Daoy (cell line): ENCODE data around the gene GLYAT. TPM values are rescaled to one million over a fixed set of nuclear protein-coding genes. Genes with fewer than 3 reads are reported as not detected.

Source experiments
- DNase-seq: peaks from one replicate; pipeline ENCODE4 v3.0.0-alpha.2; 2015; ENCODE audit warnings: low read depth
- total RNA-seq: library from RNA; depleted of rRNA; stranded (reverse); fragments of >200 nt; shearing (Covaris generic); gene quantifications from 2 replicates; pipeline ENCODE4 v1.2.3, GENCODE V29; 2014; rRNA removed

The GLYAT gene, protein sequence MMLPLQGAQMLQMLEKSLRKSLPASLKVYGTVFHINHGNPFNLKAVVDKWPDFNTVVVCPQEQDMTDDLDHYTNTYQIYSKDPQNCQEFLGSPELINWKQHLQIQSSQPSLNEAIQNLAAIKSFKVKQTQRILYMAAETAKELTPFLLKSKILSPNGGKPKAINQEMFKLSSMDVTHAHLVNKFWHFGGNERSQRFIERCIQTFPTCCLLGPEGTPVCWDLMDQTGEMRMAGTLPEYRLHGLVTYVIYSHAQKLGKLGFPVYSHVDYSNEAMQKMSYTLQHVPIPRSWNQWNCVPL
- total RNA-seq: not detected in 2 replicates

- no peak for DNase-seq
Measured at GRCh38 chr11:58731819-58732218, at the start of gene GLYAT. GLYAT (minus strand) TSS chr11:58731943; CDS start chr11:58724496, 7,447 bp downstream.

GRCh38 chr11:58781345-58781744, 49.6 kb upstream of the GLYAT start:
- DNase-seq: no peak

DNA sequence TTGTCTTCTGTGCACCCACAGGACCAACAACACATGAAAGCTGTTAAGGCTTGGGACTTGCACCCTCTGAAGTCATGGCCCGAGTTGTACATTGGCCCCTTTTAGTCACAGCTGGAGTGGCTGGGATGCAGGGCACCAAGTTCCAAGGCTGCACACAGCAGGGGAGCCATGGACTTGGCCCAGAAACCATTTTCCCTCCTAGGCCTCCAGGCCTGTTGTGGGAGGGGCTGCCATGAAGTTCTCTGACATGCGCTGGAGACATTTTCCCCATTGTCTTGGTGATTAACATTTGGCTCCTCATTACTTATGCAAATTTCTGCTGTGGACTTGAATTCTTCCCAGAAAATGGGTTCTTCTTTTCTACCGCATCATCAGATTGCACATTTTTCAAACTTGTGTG, 48.8 kb upstream of the GLYAT start:
- no peak for DNase-seq

DNA sequence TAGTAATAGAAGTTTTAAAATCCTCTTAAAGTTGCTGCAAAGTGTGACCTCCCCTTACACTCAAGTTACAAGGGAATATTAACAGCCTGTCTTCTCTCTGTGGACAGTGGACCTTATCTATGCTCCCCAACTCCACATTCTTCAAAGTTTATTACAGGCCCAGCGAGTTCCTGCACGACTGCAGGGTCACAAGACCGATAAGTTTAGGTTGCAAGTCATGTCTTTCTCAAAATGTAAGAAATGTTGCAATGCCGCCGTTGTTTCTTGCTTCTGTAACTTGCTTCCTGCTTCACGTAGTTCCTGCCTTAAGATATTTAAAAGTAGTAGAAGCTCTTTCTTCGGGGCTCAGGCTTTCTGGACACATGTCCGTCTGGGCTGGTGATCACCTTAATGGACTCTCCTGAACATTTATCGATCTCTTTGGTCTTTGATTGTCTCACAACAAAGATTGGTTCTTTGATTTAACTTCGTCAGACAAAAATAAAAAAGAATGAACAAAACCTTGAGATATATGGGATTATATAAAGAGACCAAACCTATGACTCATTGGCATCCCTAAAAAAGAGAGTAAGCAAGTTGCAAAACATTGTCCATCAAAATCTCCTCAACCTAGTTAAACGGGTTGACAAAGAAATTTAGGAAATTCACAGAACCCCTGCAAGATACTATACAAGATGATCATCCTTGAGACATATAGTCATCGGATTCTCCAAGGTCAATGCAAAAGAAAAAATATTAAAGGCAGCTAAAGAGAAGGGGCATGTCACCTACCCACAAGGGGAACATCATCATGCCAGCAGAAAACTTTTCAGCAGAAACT, 45.4 kb upstream of the GLYAT start:
- DNase-seq: no peak

DNA sequence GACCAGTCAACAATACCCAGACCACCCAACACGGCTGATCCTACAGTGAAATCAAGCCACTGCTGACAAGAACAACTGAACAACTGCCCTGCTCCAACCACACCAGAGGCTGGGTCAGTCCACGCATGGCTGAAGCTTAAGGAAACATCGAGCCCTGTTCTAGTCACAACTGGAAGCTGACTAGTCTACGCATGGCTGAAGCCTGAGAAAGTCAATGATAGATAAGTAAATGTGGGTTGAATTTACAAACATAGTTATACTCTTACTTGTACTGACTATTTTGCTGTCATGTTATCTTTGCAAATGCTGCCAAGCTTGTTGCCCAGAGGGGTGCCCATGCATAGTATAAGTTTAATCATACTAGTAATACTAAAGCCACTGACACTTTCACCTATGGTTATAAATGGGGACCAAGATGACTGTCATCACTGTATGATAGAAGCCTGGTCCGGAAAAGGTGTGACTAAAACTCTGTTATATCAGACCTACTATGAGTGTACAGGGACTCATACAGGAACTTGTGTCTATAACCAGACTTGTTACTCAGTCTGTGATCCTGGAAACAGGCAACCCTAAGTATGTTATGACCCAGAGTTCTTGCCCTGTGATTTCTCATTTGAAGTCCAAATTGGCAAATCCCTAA, 43.4 kb upstream of the GLYAT start:
- no peak for DNase-seq

- DNase-seq: no peak
Measured at GRCh38 chr11:58774164-58774593, 42.4 kb upstream of the GLYAT start.

- DNase-seq: no peak
Measured at GRCh38 chr11:58773337-58773736, 41.6 kb upstream of the GLYAT start.

DNA sequence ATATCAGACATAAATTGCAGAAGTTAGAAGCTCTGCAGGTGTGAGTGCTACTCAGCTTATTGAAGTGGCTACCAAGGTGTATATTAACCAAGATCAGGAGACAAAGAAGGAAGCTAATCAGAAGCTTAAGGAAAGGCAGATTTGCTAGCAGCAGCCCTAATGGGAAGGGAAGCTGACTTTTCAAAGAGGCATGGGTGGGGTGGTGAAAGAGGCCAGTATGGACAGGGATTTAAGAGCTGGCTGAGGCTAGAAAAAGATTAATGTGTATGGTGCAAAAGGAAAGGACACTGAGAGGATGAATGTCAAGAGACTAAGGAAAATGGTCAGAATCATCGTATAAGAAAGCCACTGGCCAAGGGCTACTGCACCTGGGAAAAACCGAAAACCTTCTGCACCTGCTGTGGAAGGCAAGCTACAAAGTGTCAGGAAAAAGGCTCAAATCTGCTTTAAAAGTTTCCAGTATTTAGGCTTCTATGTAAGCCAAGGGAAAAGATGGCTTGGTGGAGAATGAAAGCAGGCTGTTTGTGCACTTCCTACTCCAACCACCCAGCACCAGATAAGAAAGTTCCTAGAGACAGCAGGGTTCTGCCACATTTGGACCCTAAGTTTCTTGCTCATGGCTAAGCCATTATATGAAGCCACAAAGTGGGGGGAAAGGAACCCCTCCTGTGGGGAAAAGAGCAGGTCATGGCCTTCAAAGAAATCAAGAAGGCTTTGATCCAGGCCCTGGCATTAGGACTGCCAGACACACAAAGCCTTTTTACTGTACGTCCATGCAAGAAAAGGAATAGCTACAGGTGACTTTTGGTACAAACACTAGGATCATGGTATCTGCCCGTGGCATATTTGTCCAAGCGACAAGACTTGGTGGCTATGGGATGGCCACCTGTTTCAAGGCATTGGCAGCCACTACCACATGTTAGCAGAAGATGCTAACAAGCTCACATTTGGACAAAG, 40.9 kb upstream of the GLYAT start:
- DNase-seq: no peak

- DNase-seq: peak; percentile 48
Measured at GRCh38 chr11:58771458-58771855, 39.7 kb upstream of the GLYAT start.

GRCh38 chr11:58770627-58771457, 39.1 kb upstream of the GLYAT start:
- peak; percentile 87 for DNase-seq

GRCh38 chr11:58770166-58770565, 38.4 kb upstream of the GLYAT start:
- no peak for DNase-seq

DNA sequence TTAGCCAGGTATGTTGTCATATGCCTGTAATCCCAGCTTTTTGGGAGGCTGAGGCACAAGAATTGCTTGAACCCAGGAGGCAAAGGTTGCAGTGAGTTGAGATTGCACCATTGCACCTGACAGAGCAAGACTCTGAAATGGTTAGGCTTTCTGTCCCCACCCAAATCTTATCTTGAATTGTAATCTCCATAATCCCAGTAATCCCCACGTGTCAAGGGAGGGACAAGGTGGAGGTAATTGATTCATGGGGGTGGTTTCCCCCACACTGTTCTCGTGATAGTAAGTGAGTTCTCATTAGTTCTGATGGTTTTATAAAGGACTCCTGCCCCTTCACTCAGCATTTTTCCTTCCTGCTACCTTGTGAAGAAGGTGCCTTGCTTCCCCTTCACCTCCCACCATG, 37.6 kb upstream of the GLYAT start:
- DNase-seq: no peak

GRCh38 chr11:58768137-58768536, 36.4 kb upstream of the GLYAT start:
- DNase-seq: no peak

- no peak for DNase-seq
Measured at GRCh38 chr11:58765078-58765477, 33.3 kb upstream of the GLYAT start.

DNA sequence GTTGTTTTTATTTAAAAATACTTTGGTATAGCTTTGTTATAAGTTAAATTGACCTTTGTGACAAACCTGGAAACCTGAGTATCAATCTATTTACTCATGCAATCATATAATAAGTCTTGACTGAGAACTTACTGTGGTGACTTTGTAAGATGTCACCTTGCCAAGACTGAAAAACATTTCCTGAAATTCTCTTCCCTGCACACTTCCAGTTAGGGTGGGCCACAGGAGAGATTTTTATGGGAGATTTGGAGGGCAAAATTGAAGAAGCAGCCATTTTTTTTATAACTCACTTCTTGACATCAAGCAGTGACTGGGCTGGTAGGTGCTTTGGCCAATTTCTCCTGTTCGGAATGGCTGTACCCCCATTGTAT, 31.4 kb upstream of the GLYAT start:
- no peak for DNase-seq

DNA sequence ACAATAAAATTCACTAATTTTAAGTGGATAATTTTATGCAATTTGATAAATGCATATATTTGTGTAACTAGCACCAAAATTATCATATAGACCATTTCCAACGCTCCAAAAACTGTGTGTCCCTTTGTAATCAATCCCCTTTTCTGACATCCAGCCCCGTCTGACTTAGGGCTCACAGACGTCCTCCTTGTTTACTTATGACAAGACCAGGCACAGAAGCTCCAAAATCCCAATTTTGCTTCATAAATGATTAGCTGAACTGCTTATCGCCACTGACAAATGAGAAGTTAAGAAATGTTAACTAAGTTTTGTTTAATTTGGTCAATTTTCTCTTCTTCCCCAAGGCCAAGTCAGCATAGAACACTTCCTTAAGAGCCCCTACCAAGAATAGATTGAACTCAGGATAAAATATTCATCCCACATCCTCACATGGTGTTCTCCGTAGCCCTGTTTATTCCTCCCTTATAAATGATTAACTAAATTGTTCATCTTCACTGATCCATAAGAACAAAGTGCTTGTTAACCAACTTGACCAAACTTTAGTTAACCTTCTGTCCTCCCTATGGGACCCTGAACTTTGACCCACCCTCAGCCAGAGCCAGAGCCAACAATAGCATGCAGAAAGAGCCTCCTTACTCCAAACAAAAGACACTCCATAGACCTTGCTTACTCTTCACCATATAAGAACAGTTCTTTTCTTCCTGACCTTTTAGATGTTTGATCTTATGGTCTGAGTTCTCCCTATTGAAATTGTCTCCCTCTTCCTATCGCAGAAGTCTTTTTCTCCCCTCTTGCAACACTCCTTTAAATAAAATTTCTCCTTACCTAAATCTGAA, 30.8 kb upstream of the GLYAT start:
- no peak for DNase-seq

GRCh38 chr11:58757439-58757838, 25.7 kb upstream of the GLYAT start:
- no peak for DNase-seq

- no peak for DNase-seq
Measured at GRCh38 chr11:58745705-58746364, 14.1 kb upstream of the GLYAT start.
